ENCODE measurements around the gene MAGED1.

DNA sequence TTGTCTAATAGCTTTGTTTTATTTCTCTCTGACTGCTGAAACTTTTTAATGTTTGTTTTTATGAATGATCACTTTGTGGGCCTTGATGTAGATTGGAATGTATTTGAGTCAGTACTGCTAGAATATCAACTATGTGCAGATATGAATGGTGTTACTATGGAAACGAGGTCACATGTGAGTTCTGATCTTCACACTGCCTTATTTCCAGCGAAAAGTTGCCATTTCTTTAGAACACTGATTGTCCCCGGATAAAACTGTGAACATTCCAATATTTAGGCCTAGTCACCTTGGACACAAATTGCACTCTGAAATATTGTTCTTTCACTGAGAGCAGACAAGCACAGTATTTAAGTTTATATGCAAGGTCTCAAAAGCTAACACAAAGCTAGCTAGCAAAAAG, 27.2 kb upstream of the MAGED1 start:
- TF ChIP-seq GATA2 (IDR thresholded peaks at IDR 0.05; ENCODE audit: low read depth, low read length), result no peak
- TF ChIP-seq GATA3 (IDR thresholded peaks at IDR 0.05; ENCODE audit: low read depth, low read length), result no peak
